Osteocyte (in vitro differentiated cells): ENCODE measurements around the gene CBX1. TPM values are rescaled to one million over a fixed set of nuclear protein-coding genes. Genes with fewer than 3 reads are reported as not detected.

Experiments used
- DNase-seq: peaks from one replicate; pipeline ENCODE4 v3.0.0; 2021; ENCODE audit warnings: mixed read lengths; ENCODE audit not compliant: unreplicated experiment; ENCODE audit errors: extremely low spot score
- H3K27ac Mint-ChIP-seq: one replicate; pipeline ENCODE4 v1.8.0; 2021; ENCODE audit warnings: mild to moderate bottlenecking, mixed read lengths; ENCODE audit not compliant: unreplicated experiment
- H3K27me3 Mint-ChIP-seq: one replicate; pipeline ENCODE4 v1.8.0; 2021; ENCODE audit warnings: mixed read lengths; ENCODE audit not compliant: unreplicated experiment
- H3K36me3 Mint-ChIP-seq: one replicate; pipeline ENCODE4 v1.8.0; 2021; ENCODE audit warnings: mixed read lengths; ENCODE audit not compliant: unreplicated experiment
- H3K4me1 Mint-ChIP-seq: one replicate; pipeline ENCODE4 v1.8.0; 2021; ENCODE audit warnings: mixed read lengths; ENCODE audit not compliant: unreplicated experiment
- H3K4me3 Mint-ChIP-seq: one replicate; pipeline ENCODE4 v1.8.0; 2021; ENCODE audit warnings: mild to moderate bottlenecking, moderate library complexity, mixed read lengths; ENCODE audit not compliant: unreplicated experiment
- H3K9me3 Mint-ChIP-seq: one replicate; pipeline ENCODE4 v1.8.0; 2021; ENCODE audit warnings: mixed read lengths; ENCODE audit not compliant: unreplicated experiment
- total RNA-seq: library from RNA; stranded (reverse); gene quantifications from 2 replicates; pipeline ENCODE4 v1.2.1, GENCODE V29; 2021
- TF ChIP-seq, protein P1 (sequence below): fragments of 200-600 bp; sonication (generic); IDR thresholded peaks from 2 replicates; pipeline ENCODE4 v1.5.0; 2021; ENCODE audit warnings: antibody characterized with exemption, mild to moderate bottlenecking, moderate library complexity

The CBX1 gene
- total RNA-seq, 1 donor from 2014 or later, result 76.5 TPM

DNA sequence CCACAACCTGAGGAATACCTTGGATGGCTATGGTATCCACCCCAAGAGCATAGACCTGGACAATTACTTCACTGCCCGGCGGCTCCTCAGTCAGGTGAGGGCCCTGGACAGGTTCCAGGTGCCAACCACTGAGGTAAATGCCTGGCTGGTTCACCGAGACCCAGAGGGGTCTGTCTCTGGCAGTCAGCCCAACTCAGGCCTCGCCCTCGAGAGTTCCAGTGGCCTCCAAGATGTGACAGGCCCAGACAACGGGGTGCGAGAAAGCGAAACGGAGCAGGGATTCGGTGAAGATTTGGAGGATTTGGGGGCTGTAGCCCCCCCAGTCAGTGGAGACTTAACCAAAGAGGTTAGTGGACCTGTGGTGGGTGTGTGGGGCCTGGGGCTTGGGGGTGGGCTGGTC is 50.0 kb downstream of the CBX1 start:
- peaks cover 77% of the 10 kb centered on the region for H3K4me1 Mint-ChIP-seq
- no peak for DNase-seq
- H3K36me3 Mint-ChIP-seq, result peaks cover 15% of the 10 kb centered on the region
- H3K27ac Mint-ChIP-seq, result peak overlapping the region; percentile 100
- peak overlapping the region; percentile 93 for H3K4me3 Mint-ChIP-seq
- no peaks in the 10 kb centered on the region for H3K27me3 Mint-ChIP-seq
- TF ChIP-seq, protein P1, sequence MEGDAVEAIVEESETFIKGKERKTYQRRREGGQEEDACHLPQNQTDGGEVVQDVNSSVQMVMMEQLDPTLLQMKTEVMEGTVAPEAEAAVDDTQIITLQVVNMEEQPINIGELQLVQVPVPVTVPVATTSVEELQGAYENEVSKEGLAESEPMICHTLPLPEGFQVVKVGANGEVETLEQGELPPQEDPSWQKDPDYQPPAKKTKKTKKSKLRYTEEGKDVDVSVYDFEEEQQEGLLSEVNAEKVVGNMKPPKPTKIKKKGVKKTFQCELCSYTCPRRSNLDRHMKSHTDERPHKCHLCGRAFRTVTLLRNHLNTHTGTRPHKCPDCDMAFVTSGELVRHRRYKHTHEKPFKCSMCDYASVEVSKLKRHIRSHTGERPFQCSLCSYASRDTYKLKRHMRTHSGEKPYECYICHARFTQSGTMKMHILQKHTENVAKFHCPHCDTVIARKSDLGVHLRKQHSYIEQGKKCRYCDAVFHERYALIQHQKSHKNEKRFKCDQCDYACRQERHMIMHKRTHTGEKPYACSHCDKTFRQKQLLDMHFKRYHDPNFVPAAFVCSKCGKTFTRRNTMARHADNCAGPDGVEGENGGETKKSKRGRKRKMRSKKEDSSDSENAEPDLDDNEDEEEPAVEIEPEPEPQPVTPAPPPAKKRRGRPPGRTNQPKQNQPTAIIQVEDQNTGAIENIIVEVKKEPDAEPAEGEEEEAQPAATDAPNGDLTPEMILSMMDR, result no peak
- no peaks in the 10 kb centered on the region for H3K9me3 Mint-ChIP-seq

DNA sequence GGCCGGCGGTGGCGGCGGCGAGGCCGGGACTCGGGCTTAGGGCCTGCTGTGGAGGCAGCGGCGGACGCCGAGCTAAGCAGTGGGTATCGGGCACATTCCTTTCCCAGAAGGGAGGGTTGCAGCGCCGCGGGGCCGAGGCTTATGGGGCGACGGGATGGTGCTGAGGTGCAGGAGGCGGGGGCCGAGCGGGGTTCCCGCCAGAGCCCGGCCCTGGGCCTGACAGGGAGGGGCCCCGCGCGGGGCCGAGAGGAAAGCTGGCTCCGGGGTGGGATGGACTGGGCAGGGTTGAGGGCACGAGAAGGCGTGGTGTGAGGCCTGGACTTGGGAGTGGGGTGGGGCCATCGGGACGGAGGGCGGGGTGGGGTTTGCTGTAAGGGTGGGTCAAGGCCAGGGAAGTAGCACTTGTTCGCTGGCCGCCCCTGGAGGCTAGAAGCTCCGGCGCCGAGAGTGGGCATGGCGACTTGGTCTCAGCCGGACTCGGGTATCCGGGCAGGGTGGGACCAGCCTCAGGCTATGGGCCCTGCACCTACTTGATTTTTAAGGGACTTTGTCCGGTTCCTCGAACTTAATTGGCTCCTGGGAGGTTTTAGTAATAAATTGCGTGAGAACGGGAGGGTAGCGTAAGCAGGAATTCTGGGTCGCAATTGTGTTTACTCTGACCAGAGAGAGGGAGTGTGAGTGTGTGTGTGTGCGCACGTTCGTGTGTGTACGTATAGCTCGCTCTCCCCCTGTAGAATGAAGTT is 52.7 kb downstream of the CBX1 start:
- peak; percentile 91 for DNase-seq
- Mint-ChIP-seq H3K27me3 (no peaks in the 10 kb centered on the region), H3K4me1 (peaks cover 58% of the 10 kb centered on the region), H3K36me3 (peaks cover 6% of the 10 kb centered on the region), H3K4me3 (peak overlapping the region; percentile 93), H3K9me3 (no peaks in the 10 kb centered on the region), H3K27ac (peak overlapping the region; percentile 100)
- TF ChIP-seq, protein P1, result no peak

DNA sequence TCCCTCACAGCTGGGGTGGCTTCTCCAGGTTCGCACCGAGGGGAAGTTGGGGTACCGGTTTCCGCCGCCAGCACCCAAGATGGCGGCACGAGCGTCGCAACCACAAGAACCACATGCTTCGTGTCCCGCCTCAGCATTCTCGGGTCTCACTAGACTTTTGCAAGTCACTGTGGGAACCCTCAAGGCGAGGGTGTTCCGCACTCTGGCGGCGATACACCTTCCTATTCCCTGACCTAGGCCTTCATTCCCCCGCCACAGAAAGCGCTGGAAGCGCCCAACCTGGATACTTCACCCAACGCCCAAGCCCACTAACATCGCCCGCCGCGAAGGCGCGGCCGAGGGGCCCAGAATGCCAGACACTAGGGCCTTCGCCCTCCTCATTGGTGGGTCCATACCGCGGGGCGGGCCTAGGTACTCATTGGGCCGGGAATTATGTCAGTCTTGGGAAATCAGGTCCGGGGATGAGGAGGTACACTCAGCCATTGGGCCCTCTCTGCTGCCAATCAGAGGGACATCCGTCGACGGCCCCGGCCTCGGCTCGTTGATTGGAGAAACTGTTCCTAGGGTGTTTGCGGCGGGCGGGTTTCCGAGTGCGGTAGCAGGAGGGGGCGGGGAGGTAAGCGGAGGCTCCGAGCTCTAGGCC is 53.4 kb downstream of the CBX1 start, which contains the start of gene NFE2L1:
Gene NFE2L1 (plus strand): TSS at position 619 of the 643 bp plus-strand sequence. CDS start 2,760 bp downstream, outside the sequence.
- Mint-ChIP-seq H3K9me3 (no peaks in the 10 kb centered on the region), H3K4me3 (peak within 1 kb of the TSS; percentile 93), H3K27me3 (no peaks in the 10 kb centered on the region), H3K4me1 (peaks cover 51% of the 10 kb centered on the region), H3K27ac (peak within 1 kb of the TSS; percentile 100), H3K36me3 (peaks cover 3% of the 10 kb centered on the region)
- DNase-seq, result peak; percentile 99
- TF ChIP-seq, protein P1, result no peak

DNA sequence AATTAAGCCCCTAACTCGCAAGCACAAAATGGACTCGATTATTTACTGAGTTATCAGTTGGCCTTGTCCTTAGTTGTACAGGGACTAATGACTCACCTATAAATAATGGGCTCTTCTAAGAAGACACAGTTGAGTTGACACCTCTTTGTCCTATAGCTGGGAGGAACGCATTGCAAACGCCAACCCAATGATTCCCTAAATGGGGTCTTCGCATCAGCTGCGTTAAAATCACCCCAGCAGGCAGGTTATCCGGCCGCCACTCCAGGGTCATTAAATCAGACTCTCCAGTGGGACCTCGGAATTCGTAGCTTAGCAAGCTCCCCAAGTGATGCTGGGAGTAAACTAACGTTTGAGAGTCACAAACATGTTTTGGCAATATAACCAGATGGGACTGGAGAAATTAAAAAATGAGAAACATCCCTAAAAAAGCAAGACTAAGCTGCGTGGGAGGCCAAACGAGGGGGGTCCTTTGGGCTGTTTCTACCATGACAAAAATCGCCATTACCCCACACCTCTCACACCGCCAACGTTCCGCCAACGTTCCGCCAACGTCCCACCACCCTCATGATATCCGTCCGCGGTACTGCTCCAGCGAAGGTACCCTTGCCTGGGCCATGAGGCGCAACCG is 54.1 kb downstream of the CBX1 start:
- TF ChIP-seq, protein P1, result no peak
- Mint-ChIP-seq H3K27ac (peak overlapping the region; percentile 100), H3K36me3 (peaks cover 3% of the 10 kb centered on the region), H3K9me3 (no peaks in the 10 kb centered on the region), H3K27me3 (no peaks in the 10 kb centered on the region), H3K4me1 (peaks cover 44% of the 10 kb centered on the region), H3K4me3 (peak overlapping the region; percentile 93)
- no peak for DNase-seq

DNA sequence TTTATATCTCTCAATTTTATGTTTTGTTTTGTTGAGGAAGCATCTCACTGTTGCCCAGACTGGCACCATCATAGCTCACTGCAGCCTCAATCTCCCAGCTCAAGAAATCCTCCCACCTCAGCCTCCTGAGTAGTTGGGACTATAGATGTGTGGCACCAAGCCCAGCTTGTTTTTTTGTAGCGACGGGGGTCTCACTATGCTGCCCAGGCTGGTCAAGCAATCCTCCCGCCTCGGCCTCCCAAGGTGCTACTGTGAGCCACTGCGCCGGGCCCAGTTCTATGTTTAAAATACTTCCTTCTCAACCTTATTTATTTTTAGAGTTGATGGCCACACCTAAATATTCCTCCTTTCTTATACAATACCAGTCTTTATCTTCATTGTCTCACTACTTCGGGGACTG is 55.0 kb downstream of the CBX1 start:
- Mint-ChIP-seq H3K36me3 (peaks cover 3% of the 10 kb centered on the region), H3K27ac (peak overlapping the region; percentile 100), H3K4me3 (peak overlapping the region; percentile 93), H3K27me3 (no peaks in the 10 kb centered on the region), H3K9me3 (no peaks in the 10 kb centered on the region), H3K4me1 (peaks cover 35% of the 10 kb centered on the region)
- DNase-seq, result no peak
- TF ChIP-seq, protein P1, result no peak
